Spleen (tissue), 7 donors: ENCODE data around the gene ZMYM2.

Experiments used
- POLR2AphosphoS5 ChIP-seq, 3 donors: sonication (generic); formaldehyde crosslinking; IDR thresholded peaks; one replicate each; pipeline ENCODE4 v1.5.1; 2017; ENCODE audit warnings: antibody characterized with exemption in 3 of 3
- TF ChIP-seq, protein P1 (sequence below), 11 experiments: fragments of 200-600 bp in 7 of 11; fragments of 450-650 bp in 4 of 11; sonication (generic) in 4 of 11; IDR thresholded peaks in 8 of 11; conservative IDR thresholded peaks in 3 of 11; 1 replicate in 7 of 11; 2 replicates in 4 of 11; pipeline versions ENCODE4 v1.4.0 to v1.8.0; 2016 to 2021; ENCODE audit warnings: antibody characterized with exemption in 11 of 11, inconsistent platforms in 4 of 11, mild to moderate bottlenecking in 1 of 11
- donor health status: DM: no; HTN: no; CAD: no; lungs with moderate emphysema.
- donor health status: DM: no; HTN: no; CAD: no.
- donor health status: DM: no; HTN: no; CAD: no.

DNA sequence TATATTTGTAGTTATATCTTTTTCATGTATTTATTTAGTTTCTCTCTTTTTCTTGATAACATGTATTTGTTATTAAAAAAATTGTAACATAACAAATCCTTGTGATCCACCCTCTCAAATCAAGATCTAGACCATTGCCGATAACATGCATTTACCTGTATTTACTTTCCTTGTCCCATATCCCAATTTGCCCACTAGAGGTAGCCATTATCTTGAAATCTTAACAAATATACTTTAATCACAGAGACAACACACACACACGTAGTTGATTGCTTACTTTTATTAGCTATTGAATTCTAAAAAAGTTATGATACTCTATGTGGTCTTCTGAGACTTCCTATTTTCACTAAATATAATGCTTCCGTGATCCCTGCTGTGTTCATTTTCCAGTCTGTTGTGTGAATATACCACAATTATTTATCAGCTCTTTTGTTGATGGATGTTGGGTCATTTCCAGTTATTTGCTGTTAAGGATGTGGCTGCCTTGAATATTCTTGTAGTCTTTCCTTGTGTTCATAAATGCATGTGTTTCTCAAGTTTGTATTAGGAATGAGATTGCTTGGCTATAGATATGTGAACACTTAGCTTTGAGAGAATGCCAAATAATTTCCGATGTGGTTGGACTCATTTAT is 31.3 kb upstream of the ZMYM2 start:
- TF ChIP-seq, protein P1, sequence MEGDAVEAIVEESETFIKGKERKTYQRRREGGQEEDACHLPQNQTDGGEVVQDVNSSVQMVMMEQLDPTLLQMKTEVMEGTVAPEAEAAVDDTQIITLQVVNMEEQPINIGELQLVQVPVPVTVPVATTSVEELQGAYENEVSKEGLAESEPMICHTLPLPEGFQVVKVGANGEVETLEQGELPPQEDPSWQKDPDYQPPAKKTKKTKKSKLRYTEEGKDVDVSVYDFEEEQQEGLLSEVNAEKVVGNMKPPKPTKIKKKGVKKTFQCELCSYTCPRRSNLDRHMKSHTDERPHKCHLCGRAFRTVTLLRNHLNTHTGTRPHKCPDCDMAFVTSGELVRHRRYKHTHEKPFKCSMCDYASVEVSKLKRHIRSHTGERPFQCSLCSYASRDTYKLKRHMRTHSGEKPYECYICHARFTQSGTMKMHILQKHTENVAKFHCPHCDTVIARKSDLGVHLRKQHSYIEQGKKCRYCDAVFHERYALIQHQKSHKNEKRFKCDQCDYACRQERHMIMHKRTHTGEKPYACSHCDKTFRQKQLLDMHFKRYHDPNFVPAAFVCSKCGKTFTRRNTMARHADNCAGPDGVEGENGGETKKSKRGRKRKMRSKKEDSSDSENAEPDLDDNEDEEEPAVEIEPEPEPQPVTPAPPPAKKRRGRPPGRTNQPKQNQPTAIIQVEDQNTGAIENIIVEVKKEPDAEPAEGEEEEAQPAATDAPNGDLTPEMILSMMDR (IDR thresholded peaks at IDR 0.05 in 8 of 11, conservative IDR thresholded peaks at IDR 0.05 in 3 of 11): peak in 9 of 11 experiments; percentile 47 to 61 (median 54)
- TF ChIP-seq POLR2AphosphoS5 (IDR thresholded peaks at IDR 0.05): no peak
